K562 (cell line): ENCODE results near the gene MBOAT1. TPM values are rescaled to one million over a fixed set of nuclear protein-coding genes. Genes with fewer than 3 reads are reported as not detected.

Experiments
- CC2D1A ChIP-seq: fragments of 450-650 bp; IDR thresholded peaks from 2 replicates; pipeline ENCODE4 v1.6.1; 2017; ENCODE audit warnings: mild to moderate bottlenecking
- CCNT2 ChIP-seq: IDR thresholded peaks from 2 replicates; pipeline ENCODE4 v1.6.1; 2011; ENCODE audit warnings: borderline replicate concordance, low read depth, mild to moderate bottlenecking, moderate library complexity, mixed read lengths, low read length; ENCODE audit not compliant: insufficient read length; ENCODE audit errors: extremely low read depth
- CREB1 ChIP-seq, 2 experiments: sonication (generic) in 1 of 2; formaldehyde crosslinking in 1 of 2; IDR thresholded peaks; 2 replicates each; pipeline versions ENCODE4 v1.6.1 to v1.8.0; 2012 to 2022; ENCODE audit warnings: inconsistent platforms in 1 of 2, mild to moderate bottlenecking in 1 of 2, missing genetic modification reagents in 1 of 2, moderate library complexity in 1 of 2
- CREB3L1 ChIP-seq: fragments of 450-650 bp; IDR thresholded peaks from 2 replicates; pipeline ENCODE4 v1.6.1; 2014; ENCODE audit warnings: low read depth, mild to moderate bottlenecking, moderate library complexity, borderline replicate concordance
- CTCF ChIP-seq, 3 experiments: IDR thresholded peaks in 2 of 3; conservative IDR thresholded peaks in 1 of 3; 2 replicates each; pipeline ENCODE4 v1.5.1; 2011 to 2012; ENCODE audit warnings: low read length in 3 of 3, mild to moderate bottlenecking in 3 of 3, control low read depth in 2 of 3, improper control_type of control experiment in 1 of 3, inconsistent platforms in 1 of 3, low read depth in 1 of 3, mixed read lengths in 1 of 3, moderate library complexity in 1 of 3; ENCODE audit not compliant: insufficient read depth in 2 of 3
- GABPB1 ChIP-seq: sonication (generic); formaldehyde crosslinking; IDR thresholded peaks from 2 replicates; pipeline ENCODE4 v1.8.0; 2022; ENCODE audit warnings: mild to moderate bottlenecking, missing genetic modification reagents
- KDM1A ChIP-seq, 2 experiments: fragments of 450-650 bp; IDR thresholded peaks; 2 replicates each; pipeline ENCODE4 v1.6.1; 2016; ENCODE audit warnings: mild to moderate bottlenecking in 2 of 2
- L3MBTL2 ChIP-seq: fragments of 450-650 bp; IDR thresholded peaks from 2 replicates; pipeline ENCODE4 v1.6.1; 2016; ENCODE audit warnings: mild to moderate bottlenecking, moderate library complexity
- MAX ChIP-seq: sonication (generic); formaldehyde crosslinking; IDR thresholded peaks from 2 replicates; pipeline ENCODE4 v1.9.0; 2022; ENCODE audit warnings: mild to moderate bottlenecking, missing genetic modification reagents
- PATZ1 ChIP-seq: fragments of 250-450 bp; sonication (Bioruptor Pico); IDR thresholded peaks from 2 replicates; pipeline ENCODE4 v1.5.0; 2020; ENCODE audit warnings: mild to moderate bottlenecking, borderline replicate concordance
- PHB2 ChIP-seq: fragments of 450-650 bp; IDR thresholded peaks from 2 replicates; pipeline ENCODE4 v1.6.1; 2017; ENCODE audit warnings: low read depth
- PML ChIP-seq: IDR thresholded peaks from 2 replicates; pipeline ENCODE4 v1.6.1; 2012; ENCODE audit warnings: low read length, inconsistent platforms
- RUNX1 ChIP-seq: sonication (generic); IDR thresholded peaks from 2 replicates; pipeline ENCODE4 v1.6.1; 2016; ENCODE audit warnings: antibody characterized with exemption, low read depth
- TEAD4 ChIP-seq, 2 experiments: sonication (generic) in 1 of 2; formaldehyde crosslinking in 1 of 2; IDR thresholded peaks; 2 replicates each; pipeline versions ENCODE4 v1.6.1 to v1.8.0; 2012 to 2022; ENCODE audit warnings: borderline replicate concordance in 1 of 2, inconsistent platforms in 1 of 2, low read length in 1 of 2, mild to moderate bottlenecking in 1 of 2, missing genetic modification reagents in 1 of 2
- ZBTB17 ChIP-seq: fragments of 450-650 bp; formaldehyde crosslinking; IDR thresholded peaks from 2 replicates; pipeline ENCODE4 v1.4.0; 2020; ENCODE audit warnings: mild to moderate bottlenecking
- ZBTB33 ChIP-seq: sonication (generic); formaldehyde crosslinking; IDR thresholded peaks from 2 replicates; pipeline ENCODE4 v1.8.1; 2023; ENCODE audit warnings: mild to moderate bottlenecking, missing genetic modification reagents
- ZNF143 ChIP-seq: sonication (generic); formaldehyde crosslinking; IDR thresholded peaks from 2 replicates; pipeline ENCODE4 v1.9.0; 2022; ENCODE audit warnings: mild to moderate bottlenecking, missing genetic modification reagents
- polyA plus RNA-seq, 8 experiments: library from polyadenylated mRNA; depleted of rRNA in 4 of 8; stranded (reverse) in 5 of 8; unstranded in 3 of 8; fragments of >200 nt; fragmentation: Nextera tagmentation in 2 of 8; fragmentation: Illumina TruSeq in 1 of 8; extraction: Ambion mirVana in 2 of 8; extraction: Trizol in 1 of 8; gene quantifications; 2 replicates each; pipeline versions ENCODE4 v1.2.1 to v1.2.3, GENCODE V29; 2011 to 2014; ENCODE audit warnings: inconsistent platforms in 1 of 8, missing spikeins in 1 of 8
- total RNA-seq, 7 experiments: library from RNA; depleted of rRNA in 6 of 7; stranded (reverse); fragments of >200 nt in 6 of 7; fragmentation: Illumina TruSeq in 2 of 7; extraction: Trizol in 2 of 7; gene quantifications; 2 replicates each; pipeline versions ENCODE4 v1.2.1 to v1.2.3, GENCODE V29; 2011 to 2021; ENCODE audit warnings: low replicate concordance in 1 of 7

Gene MBOAT1
- total and polyA plus RNA-seq, 9 of the 15 experiments (the other 6 are each of a cell fraction or from before 2014, with no cell fraction given) = 0.13 to 16.5 (median 10.3) TPM

- TF ChIP-seq ZBTB33 (CRISPR knock-in tag) (0 out of 2 replicates have a peak, but pooled peaks have one; percentile 24), RUNX1 (peak; percentile 72; the same call in 1 of the 2 replicates), CCNT2 (peak; percentile 85), KDM1A (IDR thresholded peaks at IDR 0.05) (peak; percentile 90 to 91), CREB1 (IDR thresholded peaks at IDR 0.05) (peak; percentile 64; the same call in 1 of the 2 replicates), CREB1 (CRISPR knock-in tag; IDR thresholded peaks at IDR 0.05) (no peak), ZNF143 (CRISPR knock-in tag) (no peak), CTCF (IDR thresholded peaks at IDR 0.05 in 2 of 3, conservative IDR thresholded peaks at IDR 0.05 in 1 of 3; ENCODE audit: insufficient read depth in 2 of 3, low read depth in 1 of 3, low read length in 3 of 3) (peak in 2 of 3 experiments; percentile 39 to 43; a peak in 5 of 6 replicates), L3MBTL2 (peak; percentile 62), ZBTB17 (CRISPR knock-in tag) (no peak), PML (peak; percentile 94), TEAD4 (IDR thresholded peaks at IDR 0.05; ENCODE audit: low read length) (peak; percentile 98), TEAD4 (CRISPR knock-in tag; IDR thresholded peaks at IDR 0.05; ENCODE audit: borderline replicate concordance) (no peak), PATZ1 (no peak), CC2D1A (peak; percentile 93; the same call in 1 of the 2 replicates), CREB3L1 (no peak), MAX (peak; percentile 89), PHB2 (peak; percentile 82), GABPB1 (0 out of 2 replicates have a peak, but pooled peaks have one; percentile 38)
Observed at GRCh38 chr6:20069021-20069522, 143.2 kb downstream of the MBOAT1 start (continued).
